Measurements from ENCODE around the gene KMT5C.

KMT5C gene

DNA sequence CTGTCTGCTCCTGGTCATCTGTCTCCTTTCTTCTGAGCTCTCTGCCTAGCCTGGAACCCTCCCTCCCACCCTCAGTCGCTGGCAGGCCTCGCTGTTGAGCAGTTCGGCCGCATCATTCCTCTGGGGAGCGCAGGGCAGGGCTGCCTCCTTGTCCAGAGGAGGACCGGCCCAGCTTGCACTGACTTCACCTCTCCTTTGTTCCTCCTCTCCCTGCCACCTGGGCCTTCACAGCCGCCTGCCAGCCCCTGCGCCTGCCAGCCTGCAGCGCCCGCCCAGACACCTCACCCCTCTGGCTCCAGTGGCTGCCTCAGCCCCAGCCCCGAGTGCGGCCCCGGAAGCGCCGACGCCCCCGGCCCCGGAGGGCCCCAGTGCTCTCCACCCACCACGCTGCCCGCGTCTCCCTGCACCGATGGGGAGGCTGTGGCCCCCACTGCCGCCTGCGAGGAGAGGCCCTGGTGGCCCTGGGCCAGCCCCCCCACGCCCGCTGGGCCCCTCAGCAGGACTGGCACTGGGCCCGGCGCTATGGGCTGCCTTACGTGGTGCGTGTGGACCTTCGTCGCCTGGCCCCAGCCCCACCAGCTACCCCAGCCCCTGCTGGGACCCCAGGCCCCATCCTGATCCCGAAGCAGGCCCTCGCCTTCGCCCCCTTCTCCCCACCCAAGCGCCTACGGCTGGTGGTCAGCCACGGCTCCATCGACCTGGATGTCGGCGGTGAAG is 7.2 kb downstream of the KMT5C start:
- in situ Hi-C loops (cut with MboI; ENCODE audit: low sequenced_read_pairs), result no loop called here

DNA sequence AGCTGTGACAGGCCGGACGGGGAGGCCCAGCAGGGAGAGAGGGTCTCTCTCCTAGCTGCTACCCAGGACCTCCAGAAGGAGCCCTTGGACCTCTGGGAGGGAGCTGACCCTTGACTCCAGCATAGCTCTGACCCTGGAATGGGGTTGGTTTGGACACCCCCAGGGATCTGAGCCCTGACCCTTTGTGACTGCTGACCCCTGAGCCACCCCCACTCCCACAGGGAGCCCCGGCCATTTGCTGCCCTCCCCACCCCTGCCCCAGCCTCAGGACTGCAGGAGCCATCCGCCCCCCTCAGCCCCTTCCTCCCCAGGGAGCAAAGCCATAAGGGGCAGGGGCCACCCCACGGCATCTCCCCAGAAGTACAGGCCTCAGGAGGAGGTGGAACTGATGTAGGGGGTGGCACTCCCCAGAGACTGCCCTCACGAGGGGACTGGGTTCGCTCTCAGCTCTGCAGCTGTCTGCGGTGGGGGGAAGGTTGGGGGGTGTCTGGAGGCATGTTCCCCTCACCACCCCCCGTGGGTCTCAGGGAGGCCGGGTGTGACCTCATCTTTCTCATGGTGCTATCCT is 7.8 kb downstream of the KMT5C start:
- in situ Hi-C loops (cut with MboI; ENCODE audit: low sequenced_read_pairs), result no loop called here

DNA sequence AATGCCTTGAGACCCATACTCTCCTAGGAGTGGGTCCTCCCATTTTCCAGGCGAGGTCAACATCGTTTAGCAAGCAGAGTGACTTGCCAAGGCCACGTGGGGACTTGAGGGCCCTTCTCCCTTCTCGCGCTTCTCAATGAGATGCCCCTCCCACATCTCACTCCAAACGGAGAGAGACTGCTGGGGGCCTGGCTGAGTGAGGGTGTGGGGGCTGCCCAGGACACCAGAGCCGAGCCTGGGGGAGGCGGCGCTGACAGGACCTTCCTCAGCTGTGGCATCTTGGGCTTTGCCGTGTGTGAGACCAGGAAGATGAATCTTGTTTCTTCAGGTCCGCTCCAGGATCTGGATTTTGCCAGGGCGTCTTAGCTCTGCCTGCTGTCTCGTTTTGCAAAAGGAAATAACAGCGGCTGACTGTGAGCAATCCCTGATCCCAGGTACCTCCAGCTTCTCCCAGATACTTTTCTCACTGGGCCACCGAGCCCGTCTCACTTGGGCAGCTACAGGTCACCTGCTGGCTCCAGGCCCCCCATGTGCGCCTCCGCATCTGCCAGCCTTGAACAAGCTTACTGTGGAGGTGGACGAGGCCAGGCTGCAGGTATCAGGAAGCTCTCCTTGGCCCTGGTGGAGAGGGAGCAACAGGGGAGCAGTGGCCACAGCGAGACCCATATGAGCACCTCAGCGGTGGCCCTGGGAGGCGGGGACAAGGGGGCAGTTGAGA is 8.8 kb downstream of the KMT5C start:
- in situ Hi-C loops (cut with MboI; ENCODE audit: low sequenced_read_pairs), result no loop called here

GRCh38 chr19:55350620-55351315 is 11.1 kb downstream of the KMT5C start:
- in situ Hi-C loops (cut with MboI; ENCODE audit: low sequenced_read_pairs), result no loop called here

- in situ Hi-C loops (cut with MboI; ENCODE audit: low sequenced_read_pairs), result no loop called here
Measured at GRCh38 chr19:55352040-55352439, 12.4 kb downstream of the KMT5C start.

DNA sequence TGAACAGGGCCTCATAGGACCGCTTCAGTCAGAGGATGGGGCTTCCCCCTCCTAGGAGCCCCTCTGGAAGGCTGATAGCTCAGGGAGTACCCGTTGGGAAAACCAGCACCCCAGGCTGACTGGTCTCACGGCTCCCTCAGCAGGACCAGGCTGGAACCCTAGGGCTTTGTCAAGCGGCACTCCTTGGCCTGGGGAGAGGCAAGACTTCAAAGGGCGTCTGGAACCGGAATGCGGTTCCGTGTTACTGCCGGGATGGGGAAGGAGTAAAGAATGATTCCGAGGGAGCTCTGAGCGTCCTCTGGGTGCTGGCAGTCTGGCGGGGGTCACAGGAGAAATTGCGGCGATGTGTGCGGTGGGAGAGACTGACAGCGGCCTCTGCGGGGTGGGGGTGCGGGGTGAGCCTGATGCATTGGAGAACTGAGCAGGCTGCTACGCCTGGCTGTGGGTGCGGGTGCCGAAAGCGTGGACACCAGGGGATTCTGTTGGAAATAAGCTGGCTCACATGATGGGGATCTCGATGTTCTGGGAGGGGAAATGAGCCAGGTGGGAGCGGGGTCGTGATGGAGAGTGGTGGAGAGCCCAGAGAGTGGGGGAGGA is 13.0 kb downstream of the KMT5C start:
- in situ Hi-C loops (cut with MboI; ENCODE audit: low sequenced_read_pairs), result no loop called here

DNA sequence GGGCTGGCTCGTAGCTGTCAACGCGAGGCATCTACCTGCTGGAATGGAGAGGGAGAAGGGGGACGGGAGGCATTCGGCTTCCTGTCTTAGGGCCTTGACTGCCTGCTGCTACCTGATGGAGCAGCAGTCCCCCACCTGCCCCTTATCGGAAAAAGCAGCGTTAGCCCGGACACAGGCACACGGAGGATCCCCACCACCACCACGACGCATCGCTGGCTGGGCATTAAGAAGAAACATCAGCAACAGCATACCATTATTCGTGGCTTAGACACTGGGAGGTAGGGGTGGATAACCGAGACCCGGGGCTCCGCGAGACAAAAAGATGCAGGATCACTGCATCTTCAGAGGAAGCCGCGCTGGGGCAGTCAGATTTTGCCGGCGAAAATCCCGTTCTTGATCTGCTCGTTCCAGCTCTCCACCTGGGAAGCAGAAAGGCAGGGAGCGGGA is 13.7 kb downstream of the KMT5C start:
- in situ Hi-C loops (cut with MboI; ENCODE audit: low sequenced_read_pairs), result no loop called here

GRCh38 chr19:55353803-55354697 is 14.4 kb downstream of the KMT5C start:
- in situ Hi-C loops (cut with MboI; ENCODE audit: low sequenced_read_pairs), result no loop called here

DNA sequence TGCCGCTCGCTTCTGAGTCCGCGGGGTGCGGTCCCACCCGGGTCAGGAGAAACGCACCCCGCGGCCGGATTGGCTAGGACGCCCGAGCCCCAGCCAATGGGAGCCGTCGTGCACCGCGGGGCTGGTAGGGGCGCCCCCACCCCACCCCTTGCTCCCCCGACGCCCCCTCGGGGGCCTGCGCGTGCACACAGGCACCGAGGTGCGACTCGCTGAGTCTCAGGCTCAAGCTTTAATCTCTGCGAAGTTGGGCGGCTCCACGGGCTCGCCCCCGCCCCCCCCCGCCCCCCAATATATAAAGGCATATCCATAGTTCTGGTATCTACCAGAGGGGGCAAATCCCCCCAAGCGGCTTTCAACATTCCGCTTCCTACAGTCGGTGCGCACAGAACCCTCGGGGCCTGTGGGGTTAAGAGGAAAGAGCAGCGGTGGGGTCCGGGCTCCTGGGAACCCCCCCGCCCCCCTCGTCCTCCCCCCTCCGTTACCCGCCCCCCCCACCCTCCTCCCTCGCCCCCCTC is 15.1 kb downstream of the KMT5C start, which contains the start of gene COX6B2:
Gene COX6B2 (minus strand): TSS at position 22 of the 515 bp plus-strand sequence. CDS start 198 bp downstream, outside the sequence.
- in situ Hi-C loops (cut with MboI; ENCODE audit: low sequenced_read_pairs), result no loop called here

DNA sequence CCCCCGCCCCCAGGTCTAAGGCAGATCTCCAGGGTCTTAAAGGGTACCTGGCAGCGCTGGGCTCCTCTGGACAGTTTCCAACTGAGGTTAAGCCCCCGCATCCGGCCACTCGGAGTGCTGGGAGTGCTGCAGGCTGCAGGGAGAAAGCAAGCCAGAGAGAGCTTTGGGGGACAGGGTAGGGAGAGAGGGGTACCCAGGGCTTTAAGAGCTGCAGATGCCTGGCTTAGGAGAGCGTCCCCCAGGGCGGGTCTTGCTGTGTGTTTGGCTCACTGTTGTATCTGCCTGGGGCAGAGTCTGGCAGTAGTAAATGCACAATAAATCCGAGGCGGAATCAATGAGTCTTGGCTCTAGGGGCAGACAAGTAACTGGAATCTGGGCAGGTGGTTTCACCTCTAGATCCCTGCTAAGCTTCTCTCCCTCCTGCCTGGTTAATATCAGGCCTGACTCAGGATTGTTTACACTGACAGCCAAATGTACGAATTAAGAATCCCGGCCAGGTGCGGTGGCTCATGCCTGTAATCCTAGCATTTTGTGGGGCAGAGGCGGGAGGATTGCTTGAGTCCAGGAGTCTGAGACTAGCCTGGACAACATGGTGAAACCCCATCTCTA is 15.6 kb downstream of the KMT5C start:
- in situ Hi-C loops (cut with MboI; ENCODE audit: low sequenced_read_pairs), result no loop called here

- in situ Hi-C loops (cut with MboI; ENCODE audit: low sequenced_read_pairs), result no loop called here
Measured at GRCh38 chr19:55358493-55358892, 18.8 kb downstream of the KMT5C start.

- in situ Hi-C loops (cut with MboI; ENCODE audit: low sequenced_read_pairs), result no loop called here
Measured at GRCh38 chr19:55358943-55359908, 19.6 kb downstream of the KMT5C start.

DNA sequence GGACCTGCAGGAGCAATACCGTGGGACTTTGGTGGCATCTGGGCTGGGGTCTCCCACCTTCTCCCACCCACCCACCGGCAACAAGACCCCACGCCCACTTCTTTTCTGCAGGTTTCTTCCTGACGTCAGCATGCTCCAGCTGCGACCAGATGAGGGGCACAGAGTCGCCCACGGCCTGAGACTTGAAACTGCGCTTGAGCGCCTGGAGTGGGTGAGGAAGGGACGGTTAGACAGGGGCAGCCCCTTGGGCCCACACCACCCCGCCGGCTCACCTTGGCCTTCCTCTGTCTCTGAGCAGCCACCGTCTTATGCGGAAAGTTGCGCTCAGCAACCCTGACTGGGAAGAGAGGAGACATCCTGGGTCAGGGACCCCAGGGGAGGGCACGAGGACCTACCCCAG is 21.2 kb downstream of the KMT5C start:
- in situ Hi-C loops (cut with MboI; ENCODE audit: low sequenced_read_pairs), result no loop called here

DNA sequence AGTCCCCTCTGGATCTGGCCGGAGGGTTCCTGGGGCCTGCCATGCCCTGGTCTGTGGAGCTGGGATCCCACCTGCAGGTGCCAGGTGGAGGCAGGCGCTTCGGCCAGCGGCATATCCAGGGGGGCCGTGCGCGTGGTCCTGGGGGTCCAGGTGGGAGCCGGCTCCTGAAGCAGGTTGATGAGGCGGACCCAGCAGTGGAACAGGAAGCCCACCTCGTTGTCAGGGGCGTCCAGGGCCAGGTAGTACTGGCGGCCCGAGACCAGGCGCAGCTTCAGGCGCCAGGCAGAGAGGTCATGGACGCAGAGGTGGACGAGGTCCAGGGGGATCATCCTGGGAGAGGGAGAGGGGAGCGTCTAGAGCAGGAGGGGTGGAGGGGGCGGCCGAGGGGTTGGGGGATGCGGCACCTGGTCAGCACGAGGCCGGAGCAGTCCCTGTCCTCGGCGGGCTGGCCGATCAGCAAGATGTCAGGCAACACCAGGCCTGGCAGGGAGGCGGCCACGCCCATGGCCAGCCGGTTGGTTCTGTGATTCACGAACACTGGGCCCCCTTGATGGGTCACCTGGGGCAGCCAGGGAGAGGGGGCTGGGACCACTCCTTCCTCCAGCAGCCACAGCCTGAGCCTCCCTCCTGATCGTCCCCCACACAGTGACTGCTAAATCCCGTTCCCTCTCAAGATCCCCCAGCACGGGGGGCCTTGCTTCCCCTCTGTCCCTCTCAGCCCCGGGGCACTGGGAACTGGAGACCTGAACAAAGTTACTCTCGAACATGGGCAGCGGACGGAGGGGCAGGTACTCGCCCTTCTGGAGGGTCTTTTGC is 22.7 kb downstream of the KMT5C start:
- in situ Hi-C loops (cut with MboI; ENCODE audit: low sequenced_read_pairs), result no loop called here

DNA sequence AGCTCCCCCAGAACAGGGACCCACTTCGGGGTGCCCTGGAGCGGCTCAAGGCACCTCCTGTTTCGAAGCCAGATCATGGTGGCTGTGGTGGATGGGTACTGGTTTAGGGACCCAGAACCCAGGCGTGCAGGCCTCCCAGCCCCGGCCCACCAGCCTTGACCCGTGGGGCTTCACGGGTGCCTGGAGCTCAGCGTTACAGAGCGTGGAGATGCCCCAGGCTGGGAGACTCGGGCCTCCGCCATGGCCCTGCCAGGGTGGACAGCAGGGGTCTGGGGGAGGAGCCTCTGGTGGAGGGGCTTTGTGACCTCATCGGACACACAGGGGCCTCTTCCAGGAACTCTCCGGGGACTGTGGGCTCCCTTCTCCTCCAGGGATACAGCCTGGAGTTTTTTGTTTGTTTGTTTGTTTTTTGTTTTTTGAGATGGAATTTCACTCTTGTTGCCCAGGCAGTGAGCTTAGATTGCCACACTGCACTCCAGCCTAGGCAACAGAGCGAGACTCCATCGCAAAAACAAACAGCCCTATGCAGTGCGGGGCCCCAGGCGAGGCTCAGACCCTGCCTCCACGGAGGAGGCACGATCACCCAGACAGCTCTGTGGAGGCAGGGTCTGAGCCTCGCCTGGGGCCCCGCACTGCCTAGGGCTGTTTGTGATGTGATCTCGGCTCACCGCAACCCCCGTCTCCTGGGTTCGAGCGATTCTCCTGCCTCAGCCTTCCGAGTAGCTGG is 23.5 kb downstream of the KMT5C start, which contains the start of gene GARIN5B:
Gene GARIN5B (minus strand): TSS at position 271 of the 727 bp plus-strand sequence. CDS start 194 bp downstream, at position 77.
- in situ Hi-C loops (cut with MboI; ENCODE audit: low sequenced_read_pairs), result no loop called here

GRCh38 chr19:55365245-55365644 is 25.6 kb downstream of the KMT5C start:
- in situ Hi-C loops (cut with MboI; ENCODE audit: low sequenced_read_pairs), result no loop called here

DNA sequence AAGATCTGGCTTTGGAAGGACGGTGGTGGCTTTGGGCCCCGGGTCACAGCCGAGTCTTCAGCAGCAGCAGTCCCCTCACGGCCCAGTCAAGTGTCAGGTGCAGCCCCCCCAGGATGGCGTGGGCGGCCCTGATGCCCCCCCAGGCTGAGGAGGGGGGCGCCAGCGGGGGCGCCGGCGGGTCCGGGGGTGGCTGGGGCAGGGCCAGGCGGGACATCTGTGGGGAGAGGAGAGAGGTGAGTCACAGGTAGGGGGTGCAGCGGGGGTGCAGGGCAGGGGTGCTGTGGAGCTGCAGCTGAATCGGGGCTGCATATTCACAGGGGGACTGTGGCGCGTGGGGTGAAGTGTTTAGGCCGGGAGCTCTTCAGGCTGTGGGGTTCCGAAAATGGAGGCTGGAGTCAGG is 26.3 kb downstream of the KMT5C start:
- in situ Hi-C loops (cut with MboI; ENCODE audit: low sequenced_read_pairs), result no loop called here
